SK-N-SH (cell line): Measurements from ENCODE around the gene DENND6B. TPM values are rescaled to one million over a fixed set of nuclear protein-coding genes. Genes with fewer than 3 reads are reported as not detected.

Experiments used
- CTCF ChIA-PET: fragments of 300-600, 350-600 bp; formaldehyde crosslinking; extraction: SDS; loops from one replicate; lab custom pipeline; 2021; lab: Yijun Ruan, JAX
- POLR2A ChIA-PET: fragments of 350-600 bp; sonication (Branson Sonifier 250); formaldehyde crosslinking; extraction: SDS; loops from one replicate; lab custom pipeline; 2020; ENCODE audit warnings: antibody characterized with exemption, inconsistent platforms; lab: Yijun Ruan, JAX
- DNase-seq: peaks from one replicate; pipeline ENCODE4 v3.0.0; 2012
- H2AFZ ChIP-seq: fragments of 200-600 bp; sonication (generic); 2 replicates; pipeline ENCODE4 v1.8.1; 2016; ENCODE audit warnings: antibody characterized with exemption, mild to moderate bottlenecking, low read depth
- H3F3A ChIP-seq: fragments of 200-600 bp; sonication (generic); replicated peaks from 2 replicates; pipeline ENCODE3; 2016; ENCODE audit warnings: antibody characterized with exemption, mild to moderate bottlenecking; ENCODE audit not compliant: insufficient read depth
- H3K27ac ChIP-seq, 2 experiments: fragments of 200-500 bp in 1 of 2; fragments of 200-600 bp in 1 of 2; sonication (Bioruptor generic) in 1 of 2; sonication (generic), shearing (Covaris generic) in 1 of 2; 2 replicates each; pipeline versions ENCODE4 v1.5.1 to v1.6.1; 2014 to 2016; ENCODE audit warnings: low read depth in 2 of 2, inconsistent platforms in 1 of 2, low read length in 1 of 2, mild to moderate bottlenecking in 1 of 2, mixed read lengths in 1 of 2
- H3K27me3 ChIP-seq: fragments of 200-600 bp; sonication (generic), shearing (Covaris generic); 2 replicates; pipeline ENCODE4 v1.6.1; 2016; ENCODE audit warnings: mixed run types; ENCODE audit not compliant: insufficient read depth
- H3K36me3 ChIP-seq, 2 experiments: fragments of 200-500 bp in 1 of 2; fragments of 200-600 bp in 1 of 2; sonication (Bioruptor generic) in 1 of 2; sonication (generic) in 1 of 2; replicated peaks in 1 of 2; 2 replicates each; pipeline versions ENCODE3 to v1.5.1; 2014 to 2016; ENCODE audit warnings: low read length in 1 of 2, mild to moderate bottlenecking in 1 of 2; ENCODE audit not compliant: insufficient read depth in 2 of 2, control insufficient read depth in 1 of 2
- H3K4me1 ChIP-seq, 2 experiments: fragments of 200-500 bp in 1 of 2; fragments of 200-600 bp in 1 of 2; sonication (Bioruptor generic) in 1 of 2; sonication (generic), shearing (Covaris generic) in 1 of 2; 2 replicates each; pipeline versions ENCODE4 v1.5.1 to v1.6.1; 2014 to 2016; ENCODE audit warnings: low read depth in 1 of 2, low read length in 1 of 2, mixed run types in 1 of 2; ENCODE audit not compliant: insufficient read depth in 2 of 2, control insufficient read depth in 1 of 2
- H3K4me2 ChIP-seq: fragments of 200-600 bp; sonication (generic), shearing (Covaris generic); 2 replicates; pipeline ENCODE4 v1.6.1; 2017; ENCODE audit warnings: mixed run types
- H3K4me3 ChIP-seq, 2 experiments: fragments of 200-500 bp in 1 of 2; fragments of 200-600 bp in 1 of 2; sonication (Bioruptor generic) in 1 of 2; sonication (generic), shearing (Covaris generic) in 1 of 2; 2 replicates each; pipeline versions ENCODE4 v1.5.1 to v1.8.1; 2014 to 2016; ENCODE audit warnings: low read depth in 2 of 2, inconsistent platforms in 1 of 2, low read length in 1 of 2, mild to moderate bottlenecking in 1 of 2, mixed read lengths in 1 of 2, moderate library complexity in 1 of 2
- H3K79me2 ChIP-seq: fragments of 200-600 bp; sonication (generic); 2 replicates; pipeline ENCODE4 v1.8.1; 2017; ENCODE audit warnings: mild to moderate bottlenecking; ENCODE audit not compliant: insufficient read depth
- H3K9ac ChIP-seq: fragments of 200-600 bp; sonication (generic); 2 replicates; pipeline ENCODE4 v1.6.1; 2017; ENCODE audit warnings: mixed run types
- H3K9me2 ChIP-seq: fragments of 200-600 bp; sonication (generic); 2 replicates; pipeline ENCODE4 v1.6.1; 2017; ENCODE audit warnings: mixed run types
- H3K9me3 ChIP-seq: fragments of 200-600 bp; sonication (generic); 2 replicates; pipeline ENCODE4 v1.6.1; 2017; ENCODE audit warnings: mixed run types, mild to moderate bottlenecking, moderate library complexity
- H4K20me1 ChIP-seq: fragments of 200-600 bp; sonication (generic); 2 replicates; pipeline ENCODE4 v1.6.1; 2017; ENCODE audit warnings: mild to moderate bottlenecking, mixed run types; ENCODE audit not compliant: insufficient read depth
- ELF1 ChIP-seq: IDR thresholded peaks from 2 replicates; pipeline ENCODE4 v1.4.0; 2012
- EP300 ChIP-seq, 2 experiments: IDR thresholded peaks; 2 replicates each; pipeline versions ENCODE4 v1.4.0 to v1.6.1; 2012; ENCODE audit warnings: borderline replicate concordance in 1 of 2, low read depth in 1 of 2, low read length in 1 of 2
- FOXM1 ChIP-seq: IDR thresholded peaks from 2 replicates; pipeline ENCODE4 v1.4.0; 2012; ENCODE audit warnings: low read depth, mild to moderate bottlenecking
- MXI1 ChIP-seq: IDR thresholded peaks from 2 replicates; pipeline ENCODE4 v1.6.1; 2012; ENCODE audit warnings: mild to moderate bottlenecking, low read depth, low read length, improper control_type of control experiment
- NRF1 ChIP-seq: IDR thresholded peaks from 2 replicates; pipeline ENCODE4 v1.6.1; 2012; ENCODE audit warnings: low read depth, mild to moderate bottlenecking, low read length
- POLR2AphosphoS5 ChIP-seq: IDR thresholded peaks from 2 replicates; pipeline ENCODE4 v1.6.1; 2012; ENCODE audit warnings: low read depth, low read length
- RCOR1 ChIP-seq: fragments of 150-350 bp; IDR thresholded peaks from 2 replicates; pipeline ENCODE4 v1.6.1; 2017; ENCODE audit warnings: antibody characterized with exemption, low read length
- RFX5 ChIP-seq: IDR thresholded peaks from 2 replicates; pipeline ENCODE4 v1.6.1; 2012; ENCODE audit warnings: mild to moderate bottlenecking, improper control_type of control experiment, low read length
- RXRA ChIP-seq: IDR thresholded peaks from 2 replicates; pipeline ENCODE4 v1.4.0; 2012; ENCODE audit warnings: low read depth, mild to moderate bottlenecking, borderline replicate concordance
- TAF1 ChIP-seq: IDR thresholded peaks from 2 replicates; pipeline ENCODE4 v1.6.1; 2012; ENCODE audit warnings: low read depth, mild to moderate bottlenecking, low read length, moderate library complexity, borderline replicate concordance
- TCF12 ChIP-seq: IDR thresholded peaks from 2 replicates; pipeline ENCODE4 v1.4.0; 2012
- TEAD4 ChIP-seq: IDR thresholded peaks from 2 replicates; pipeline ENCODE4 v1.4.0; 2012; ENCODE audit warnings: mild to moderate bottlenecking, borderline replicate concordance; ENCODE audit not compliant: insufficient read depth
- YY1 ChIP-seq: IDR thresholded peaks from 2 replicates; pipeline ENCODE4 v1.4.0; 2012; ENCODE audit warnings: low read depth, mild to moderate bottlenecking
- WGBS: methylation state at CpG from one replicate; pipeline ENCODE4 v1.1.6; 2017; ENCODE audit warnings: low lambda C conversion rate; 5-methylcytosine and 5-hydroxymethylcytosine counted together
- polyA plus RNA-seq, 3 experiments: library from polyadenylated mRNA; depleted of rRNA; stranded (reverse); fragments of >200 nt; gene quantifications; 2 replicates each; pipeline ENCODE4 v1.2.3, GENCODE V29; 2012
- TF ChIP-seq, protein P1 (sequence below): fragments of 200-600 bp; sonication (generic); IDR thresholded peaks from 2 replicates; pipeline ENCODE4 v1.6.1; 2017; ENCODE audit warnings: antibody characterized with exemption, mild to moderate bottlenecking, moderate library complexity
- TF ChIP-seq, protein P2 (sequence below): IDR thresholded peaks from 2 replicates; pipeline ENCODE4 v1.4.0; 2012; ENCODE audit warnings: low read depth
- TF ChIP-seq, protein P3 (sequence below): IDR thresholded peaks from 2 replicates; pipeline ENCODE4 v1.6.1; 2012; ENCODE audit warnings: mild to moderate bottlenecking, low read depth, low read length, moderate library complexity
- TF ChIP-seq, protein P4 (sequence below): IDR thresholded peaks from 2 replicates; pipeline ENCODE4 v1.4.0; 2012; ENCODE audit warnings: low read depth, borderline replicate concordance
- TF ChIP-seq, protein P5 (sequence below): IDR thresholded peaks from 2 replicates; pipeline ENCODE4; 2012

DENND6B gene
- polyA plus RNA-seq, 1 of the 3 experiments (the other 2 are of a cell fraction) = 5.6 TPM

DNA sequence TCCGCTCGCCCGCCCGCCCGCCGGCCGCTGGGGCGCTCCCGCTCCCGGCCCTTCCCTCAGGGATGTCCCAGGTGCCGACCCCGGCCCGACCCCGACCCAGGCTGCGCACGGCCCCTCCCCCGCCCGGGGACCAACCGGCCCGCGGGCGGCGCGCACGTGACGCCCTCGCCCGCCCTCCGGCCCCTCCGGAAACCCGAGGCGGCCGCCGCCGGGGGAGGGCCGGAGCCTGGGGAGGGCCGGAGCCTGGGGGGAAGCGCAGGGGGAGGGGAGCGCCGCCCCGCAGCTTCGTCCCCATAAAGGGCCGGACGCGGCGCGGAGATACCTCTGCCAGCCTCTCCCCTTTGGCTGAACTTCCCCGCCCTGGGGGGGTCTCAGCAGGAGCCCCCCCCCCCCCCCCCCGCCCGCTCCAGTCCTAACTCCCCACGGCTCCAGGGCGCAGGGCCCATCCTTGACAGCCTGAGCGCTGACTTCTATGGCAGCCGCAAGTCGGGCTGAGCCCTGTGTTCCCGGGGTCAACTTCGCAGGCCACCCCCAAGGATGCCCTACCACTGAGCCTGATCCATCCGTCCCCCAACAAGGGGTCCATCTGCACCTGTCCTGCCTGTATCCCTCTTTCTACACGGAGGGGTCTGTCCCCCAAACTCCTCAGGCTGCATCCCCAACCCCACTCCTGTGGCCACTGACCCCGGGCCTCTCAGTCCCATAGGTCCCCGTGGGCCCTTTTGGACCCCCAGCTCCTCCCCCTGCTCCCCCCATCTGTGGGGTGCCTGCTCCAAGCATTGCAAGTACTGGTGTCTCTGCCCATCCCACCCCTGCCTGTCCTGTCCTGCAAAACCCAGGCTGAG is 65.0 kb downstream of the DENND6B start, which contains the start of gene MAPK12:
Gene MAPK12 (minus strand): TSS at position 69 of the 845 bp plus-strand sequence. CDS start 174 bp downstream, outside the sequence.
- Histone ChIP-seq H3K36me3 (peaks cover 0 to 16% of the 10 kb centered on the region in 2 experiments), H3K9me3 (no peaks in the 10 kb centered on the region), H3K27ac (peak within 1 kb of the TSS; percentile 26 to 81), H3K27me3 (no peaks in the 10 kb centered on the region), H3F3A (peaks cover 3% of the 10 kb centered on the region), H3K9ac (peak within 1 kb of the TSS; percentile 73), H3K79me2 (peaks cover 27% of the 10 kb centered on the region), H3K4me2 (peak within 1 kb of the TSS; percentile 91), H2AFZ (no peak within 1 kb of the TSS)
- DNase-seq = peak; percentile 88
- CTCF ChIA-PET = interaction anchor here (0.7 to 4.9 kb wide), 6 partner anchors 10 to 264 kb away, joined by 3 to 34 read pairs (median 26); partner anchors contain the start of genes DENND6B and HDAC10
- TF ChIP-seq FOXM1 (no peak), TEAD4 (no peak), EP300 (IDR thresholded peaks at IDR 0.05; ENCODE audit: borderline replicate concordance in 1 of 2, low read depth in 1 of 2, low read length in 1 of 2) (no peak), NRF1 (no peak), RCOR1 (no peak), MXI1 (0 out of 2 replicates have a peak, but pooled peaks have one; percentile 33), ELF1 (no peak), RXRA (no peak), RFX5 (no peak), YY1 (no peak), TCF12 (no peak), POLR2AphosphoS5 (no peak), TAF1 (no peak; the same call in 1 of the 2 replicates)
- TF ChIP-seq, protein P1, sequence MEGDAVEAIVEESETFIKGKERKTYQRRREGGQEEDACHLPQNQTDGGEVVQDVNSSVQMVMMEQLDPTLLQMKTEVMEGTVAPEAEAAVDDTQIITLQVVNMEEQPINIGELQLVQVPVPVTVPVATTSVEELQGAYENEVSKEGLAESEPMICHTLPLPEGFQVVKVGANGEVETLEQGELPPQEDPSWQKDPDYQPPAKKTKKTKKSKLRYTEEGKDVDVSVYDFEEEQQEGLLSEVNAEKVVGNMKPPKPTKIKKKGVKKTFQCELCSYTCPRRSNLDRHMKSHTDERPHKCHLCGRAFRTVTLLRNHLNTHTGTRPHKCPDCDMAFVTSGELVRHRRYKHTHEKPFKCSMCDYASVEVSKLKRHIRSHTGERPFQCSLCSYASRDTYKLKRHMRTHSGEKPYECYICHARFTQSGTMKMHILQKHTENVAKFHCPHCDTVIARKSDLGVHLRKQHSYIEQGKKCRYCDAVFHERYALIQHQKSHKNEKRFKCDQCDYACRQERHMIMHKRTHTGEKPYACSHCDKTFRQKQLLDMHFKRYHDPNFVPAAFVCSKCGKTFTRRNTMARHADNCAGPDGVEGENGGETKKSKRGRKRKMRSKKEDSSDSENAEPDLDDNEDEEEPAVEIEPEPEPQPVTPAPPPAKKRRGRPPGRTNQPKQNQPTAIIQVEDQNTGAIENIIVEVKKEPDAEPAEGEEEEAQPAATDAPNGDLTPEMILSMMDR = no peak
- TF ChIP-seq, protein P2, sequence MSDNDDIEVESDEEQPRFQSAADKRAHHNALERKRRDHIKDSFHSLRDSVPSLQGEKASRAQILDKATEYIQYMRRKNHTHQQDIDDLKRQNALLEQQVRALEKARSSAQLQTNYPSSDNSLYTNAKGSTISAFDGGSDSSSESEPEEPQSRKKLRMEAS = 0 out of 2 replicates have a peak, but pooled peaks have one; percentile 8
- TF ChIP-seq, protein P3, sequence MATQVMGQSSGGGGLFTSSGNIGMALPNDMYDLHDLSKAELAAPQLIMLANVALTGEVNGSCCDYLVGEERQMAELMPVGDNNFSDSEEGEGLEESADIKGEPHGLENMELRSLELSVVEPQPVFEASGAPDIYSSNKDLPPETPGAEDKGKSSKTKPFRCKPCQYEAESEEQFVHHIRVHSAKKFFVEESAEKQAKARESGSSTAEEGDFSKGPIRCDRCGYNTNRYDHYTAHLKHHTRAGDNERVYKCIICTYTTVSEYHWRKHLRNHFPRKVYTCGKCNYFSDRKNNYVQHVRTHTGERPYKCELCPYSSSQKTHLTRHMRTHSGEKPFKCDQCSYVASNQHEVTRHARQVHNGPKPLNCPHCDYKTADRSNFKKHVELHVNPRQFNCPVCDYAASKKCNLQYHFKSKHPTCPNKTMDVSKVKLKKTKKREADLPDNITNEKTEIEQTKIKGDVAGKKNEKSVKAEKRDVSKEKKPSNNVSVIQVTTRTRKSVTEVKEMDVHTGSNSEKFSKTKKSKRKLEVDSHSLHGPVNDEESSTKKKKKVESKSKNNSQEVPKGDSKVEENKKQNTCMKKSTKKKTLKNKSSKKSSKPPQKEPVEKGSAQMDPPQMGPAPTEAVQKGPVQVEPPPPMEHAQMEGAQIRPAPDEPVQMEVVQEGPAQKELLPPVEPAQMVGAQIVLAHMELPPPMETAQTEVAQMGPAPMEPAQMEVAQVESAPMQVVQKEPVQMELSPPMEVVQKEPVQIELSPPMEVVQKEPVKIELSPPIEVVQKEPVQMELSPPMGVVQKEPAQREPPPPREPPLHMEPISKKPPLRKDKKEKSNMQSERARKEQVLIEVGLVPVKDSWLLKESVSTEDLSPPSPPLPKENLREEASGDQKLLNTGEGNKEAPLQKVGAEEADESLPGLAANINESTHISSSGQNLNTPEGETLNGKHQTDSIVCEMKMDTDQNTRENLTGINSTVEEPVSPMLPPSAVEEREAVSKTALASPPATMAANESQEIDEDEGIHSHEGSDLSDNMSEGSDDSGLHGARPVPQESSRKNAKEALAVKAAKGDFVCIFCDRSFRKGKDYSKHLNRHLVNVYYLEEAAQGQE = no peak
- TF ChIP-seq, protein P4, sequence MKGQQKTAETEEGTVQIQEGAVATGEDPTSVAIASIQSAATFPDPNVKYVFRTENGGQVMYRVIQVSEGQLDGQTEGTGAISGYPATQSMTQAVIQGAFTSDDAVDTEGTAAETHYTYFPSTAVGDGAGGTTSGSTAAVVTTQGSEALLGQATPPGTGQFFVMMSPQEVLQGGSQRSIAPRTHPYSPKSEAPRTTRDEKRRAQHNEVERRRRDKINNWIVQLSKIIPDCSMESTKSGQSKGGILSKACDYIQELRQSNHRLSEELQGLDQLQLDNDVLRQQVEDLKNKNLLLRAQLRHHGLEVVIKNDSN = peak; percentile 79
- TF ChIP-seq, protein P5, sequence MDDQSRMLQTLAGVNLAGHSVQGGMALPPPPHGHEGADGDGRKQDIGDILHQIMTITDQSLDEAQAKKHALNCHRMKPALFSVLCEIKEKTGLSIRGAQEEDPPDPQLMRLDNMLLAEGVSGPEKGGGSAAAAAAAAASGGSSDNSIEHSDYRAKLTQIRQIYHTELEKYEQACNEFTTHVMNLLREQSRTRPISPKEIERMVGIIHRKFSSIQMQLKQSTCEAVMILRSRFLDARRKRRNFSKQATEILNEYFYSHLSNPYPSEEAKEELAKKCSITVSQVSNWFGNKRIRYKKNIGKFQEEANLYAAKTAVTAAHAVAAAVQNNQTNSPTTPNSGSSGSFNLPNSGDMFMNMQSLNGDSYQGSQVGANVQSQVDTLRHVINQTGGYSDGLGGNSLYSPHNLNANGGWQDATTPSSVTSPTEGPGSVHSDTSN = 0 out of 2 replicates have a peak, but pooled peaks have one; percentile 2
- TF ChIP-seq, all 33 proteins: peak for 4
- H3K4me3 ChIP-seq = peak within 1 kb of the TSS; percentile 67 to 72
- POLR2A ChIA-PET = interaction anchor here (1.0 to 1.7 kb wide), 2 partner anchors 11 to 14 kb away, joined by 3 to 10 read pairs; partner anchors contain the start of gene HDAC10
- H4K20me1 ChIP-seq = no peaks in the 10 kb centered on the region
- 67% methylated on average over 3 of the region's 61 CpGs for WGBS
- H3K4me1 ChIP-seq = peaks cover 14 to 25% of the 10 kb centered on the region in 2 experiments; a peak in 2 of 4 replicates
- H3K9me2 ChIP-seq = no peaks in the 10 kb centered on the region
